GM23338 (cell line): ENCODE data around the gene ARF6. TPM values are rescaled to one million over a fixed set of nuclear protein-coding genes. Genes with fewer than 3 reads are reported as not detected.
A peak's percentile ranks its signal among the peaks of the same experiment; 100 is the strongest.

Source experiments
- ATAC-seq: fragments of 200-7000 bp; cut with Tn5 transposase; 3 replicates; pipeline ENCODE4 v1.9.1; 2020
- DNase-seq: peaks from one replicate; pipeline ENCODE4 v3.0.0-alpha.2; 2015; ENCODE audit warnings: low spot score
- H2AFZ ChIP-seq: fragments of 200-600 bp; sonication (generic); 2 replicates; pipeline ENCODE4 v1.8.0; 2016; ENCODE audit warnings: antibody characterized with exemption, mild to moderate bottlenecking, moderate library complexity
- H3F3A ChIP-seq: fragments of 200-600 bp; sonication (generic); replicated peaks from 2 replicates; pipeline ENCODE4 v1.8.0; 2017; ENCODE audit warnings: antibody characterized with exemption, mixed run types, low read depth
- H3K27ac ChIP-seq: fragments of 200-600 bp; sonication (generic); 2 replicates; pipeline ENCODE4 v1.6.1; 2016; ENCODE audit warnings: low read depth
- H3K27me3 ChIP-seq: fragments of 200-600 bp; sonication (generic); 2 replicates; pipeline ENCODE4 v1.8.0; 2016; ENCODE audit warnings: mild to moderate bottlenecking, mixed run types, moderate library complexity; ENCODE audit not compliant: insufficient read depth
- H3K36me3 ChIP-seq: fragments of 200-600 bp; sonication (generic); 2 replicates; pipeline ENCODE4 v1.8.0; 2016; ENCODE audit warnings: mild to moderate bottlenecking; ENCODE audit not compliant: insufficient read depth
- H3K4me1 ChIP-seq: fragments of 200-600 bp; sonication (generic); 2 replicates; pipeline ENCODE4 v1.8.0; 2016; ENCODE audit warnings: mild to moderate bottlenecking, moderate library complexity; ENCODE audit not compliant: insufficient read depth
- H3K4me2 ChIP-seq: fragments of 200-600 bp; sonication (generic); 2 replicates; pipeline ENCODE4 v1.7.1; 2017; ENCODE audit warnings: mixed run types
- H3K4me3 ChIP-seq: fragments of 200-600 bp; sonication (generic); 2 replicates; pipeline ENCODE4 v1.6.1; 2016; ENCODE audit warnings: mixed run types
- H3K79me2 ChIP-seq: fragments of 200-600 bp; sonication (generic); replicated peaks from 2 replicates; pipeline ENCODE4 v1.8.0; 2017; ENCODE audit warnings: mild to moderate bottlenecking; ENCODE audit not compliant: insufficient read depth
- H3K9me2 ChIP-seq: fragments of 200-600 bp; sonication (generic); 2 replicates; pipeline ENCODE4 v1.8.0; 2017; ENCODE audit not compliant: insufficient read depth
- H4K20me1 ChIP-seq: fragments of 200-600 bp; sonication (generic); replicated peaks from 2 replicates; pipeline ENCODE4 v1.8.0; 2017; ENCODE audit warnings: mild to moderate bottlenecking; ENCODE audit not compliant: insufficient read depth
- H3K27ac Mint-ChIP-seq: 2 replicates; pipeline ENCODE4 v1.8.0; 2020; ENCODE audit warnings: inconsistent platforms, mild to moderate bottlenecking, moderate library complexity, mixed read lengths
- H3K27me3 Mint-ChIP-seq: 3 replicates; pipeline ENCODE4 v1.8.0; 2022; ENCODE audit warnings: low read depth, mild to moderate bottlenecking, moderate library complexity, mixed read lengths, inconsistent platforms; ENCODE audit not compliant: insufficient read depth, poor library complexity
- H3K36me3 Mint-ChIP-seq: 3 replicates; pipeline ENCODE4 v1.8.0; 2021; ENCODE audit warnings: low read depth, mild to moderate bottlenecking, inconsistent platforms, moderate library complexity, mixed read lengths
- H3K4me1 Mint-ChIP-seq: 3 replicates; pipeline ENCODE4 v1.8.0; 2020; ENCODE audit warnings: mild to moderate bottlenecking, inconsistent platforms, mixed read lengths
- H3K4me3 Mint-ChIP-seq: 3 replicates; pipeline ENCODE4 v1.8.0; 2021; ENCODE audit warnings: moderate library complexity, mild to moderate bottlenecking, inconsistent platforms, mixed read lengths
- H3K9me3 Mint-ChIP-seq: 3 replicates; pipeline ENCODE4 v1.8.0; 2020; ENCODE audit warnings: moderate library complexity, mild to moderate bottlenecking, inconsistent platforms, mixed read lengths
- CREB1 ChIP-seq: fragments of 250-450 bp; sonication (Bioruptor Pico); IDR thresholded peaks from 2 replicates; pipeline ENCODE4 v1.5.0; 2020; ENCODE audit warnings: low read depth, mild to moderate bottlenecking, moderate library complexity
- CTCF ChIP-seq, 2 experiments: fragments of 200-600 bp in 1 of 2; sonication (generic) in 1 of 2; conservative IDR thresholded peaks; 2 replicates each; pipeline versions ENCODE4 v1.5.1 to v1.6.1; 2016 to 2017; ENCODE audit warnings: antibody characterized with exemption in 2 of 2, low read depth in 2 of 2, mild to moderate bottlenecking in 2 of 2, moderate library complexity in 1 of 2
- ETS1 ChIP-seq: IDR thresholded peaks from 2 replicates; pipeline ENCODE4 v1.6.1; 2016; ENCODE audit warnings: antibody characterized with exemption
- EZH2phosphoT487 ChIP-seq: fragments of 200-600 bp; sonication (generic); IDR thresholded peaks from one replicate; pipeline ENCODE4 v1.8.1; 2018; ENCODE audit warnings: antibody characterized with exemption; ENCODE audit not compliant: unreplicated experiment
- NANOG ChIP-seq: IDR thresholded peaks from 2 replicates; pipeline ENCODE4 v1.6.1; 2016; ENCODE audit warnings: antibody characterized with exemption, borderline replicate concordance
- POLR2AphosphoS5 ChIP-seq: IDR thresholded peaks from 2 replicates; pipeline ENCODE4 v1.6.1; 2016; ENCODE audit warnings: antibody characterized with exemption, low read depth
- REST ChIP-seq: IDR thresholded peaks from one replicate; pipeline ENCODE4 v1.6.1; 2018; ENCODE audit warnings: antibody characterized with exemption; ENCODE audit not compliant: unreplicated experiment
- STAT1 ChIP-seq: IDR thresholded peaks from one replicate; pipeline ENCODE4 v1.6.1; 2016; ENCODE audit warnings: antibody characterized with exemption; ENCODE audit not compliant: unreplicated experiment
- ZNF114 ChIP-seq: fragments of 250-450 bp; sonication (Bioruptor Pico); IDR thresholded peaks from 2 replicates; pipeline ENCODE4 v1.5.0; 2020; ENCODE audit warnings: mild to moderate bottlenecking, moderate library complexity
- ZNF331 ChIP-seq: fragments of 250-450 bp; sonication (Bioruptor Pico); IDR thresholded peaks from 2 replicates; pipeline ENCODE4 v1.5.0; 2020; ENCODE audit warnings: low read depth, mild to moderate bottlenecking, moderate library complexity
- polyA plus RNA-seq: library from polyadenylated mRNA; unstranded; fragments of >200 nt; fragmentation: Nextera tagmentation; extraction: Ambion mirVana; gene quantifications from 2 replicates; pipeline ENCODE4 v1.2.1, GENCODE V29; 2016
- total RNA-seq: library from RNA; depleted of rRNA; stranded (reverse); fragments of >200 nt; shearing (Covaris generic); gene quantifications from 2 replicates; pipeline ENCODE4 v1.2.3, GENCODE V29; 2014

The ARF6 gene
- total and polyA plus RNA-seq, 2 experiments from 2014 or later: 47.8 to 73.1 TPM

DNA sequence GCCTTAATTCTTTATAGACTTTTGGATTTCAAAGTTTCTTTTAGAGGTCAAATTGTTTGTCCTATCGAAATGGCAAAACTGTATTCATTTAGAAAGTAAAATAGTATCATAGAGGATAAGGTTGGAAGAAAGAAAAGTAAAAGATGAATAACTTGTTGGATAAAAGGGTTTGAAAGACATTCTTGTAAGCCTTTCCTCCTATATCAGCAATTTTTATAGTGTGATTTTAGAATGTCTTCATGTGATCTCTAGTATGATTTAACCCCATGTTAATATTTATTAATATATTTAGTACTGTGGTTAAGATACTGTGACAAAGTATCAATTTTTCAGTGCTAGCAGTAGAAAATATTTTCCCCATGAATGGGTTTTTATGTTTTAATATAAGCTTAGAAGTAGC is 4.5 kb downstream of the ARF6 start:
- H3K9me3 Mint-ChIP-seq: no peaks in the 10 kb centered on the region; the same call in 2 of the 3 replicates
- DNase-seq (no peak), ATAC-seq (no peak)
- H3K27me3 Mint-ChIP-seq: peaks cover 7% of the 10 kb centered on the region
- H3K27me3 ChIP-seq: no peaks in the 10 kb centered on the region
- H4K20me1 ChIP-seq: peaks cover 22% of the 10 kb centered on the region
- no peaks in the 10 kb centered on the region for H3K9me2 ChIP-seq
- H3K4me1 ChIP-seq: peaks cover 26% of the 10 kb centered on the region
- H3K4me1 Mint-ChIP-seq: peaks cover 27% of the 10 kb centered on the region
- H2AFZ ChIP-seq: no peak overlapping the region
- H3F3A ChIP-seq: no peaks in the 10 kb centered on the region
- H3K4me3 ChIP-seq: no peak overlapping the region
- TF ChIP-seq POLR2AphosphoS5: no peak
- no peak for TF ChIP-seq ETS1
- TF ChIP-seq CREB1 (CRISPR knock-in tag): no peak
- TF ChIP-seq ZNF331 (CRISPR knock-in tag): no peak
- no peak for TF ChIP-seq REST
- no peak for TF ChIP-seq ZNF114
- no peak for TF ChIP-seq NANOG
- peaks cover 4% of the 10 kb centered on the region; the same call in 1 of the 2 replicates for H3K36me3 ChIP-seq
- no peak overlapping the region for H3K4me2 ChIP-seq
- peaks cover 52% of the 10 kb centered on the region for H3K79me2 ChIP-seq
- H3K27ac ChIP-seq: no peak overlapping the region
- H3K36me3 Mint-ChIP-seq: peaks cover 33% of the 10 kb centered on the region
- H3K27ac Mint-ChIP-seq: no peak overlapping the region
- H3K4me3 Mint-ChIP-seq: peak overlapping the region; percentile 46; the same call in 1 of the 3 replicates

DNA sequence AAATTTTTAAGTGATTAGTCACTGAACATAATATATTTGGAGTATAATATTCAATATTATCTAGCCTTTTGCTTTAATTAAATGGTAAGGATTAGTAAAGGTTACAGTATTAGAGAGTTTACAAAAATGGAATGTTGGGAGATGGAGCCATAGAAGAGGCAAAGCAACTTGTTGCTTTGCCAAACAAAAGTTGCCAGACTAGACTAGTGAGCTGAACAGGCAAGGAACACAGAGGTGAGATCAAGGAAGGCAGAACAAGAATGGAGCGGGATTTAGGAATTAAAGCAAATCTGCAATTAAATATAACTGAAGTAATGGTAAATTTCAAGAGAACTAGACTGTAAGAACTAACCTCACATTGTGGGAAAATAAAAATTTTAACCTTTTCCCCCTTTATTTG is 5.1 kb downstream of the ARF6 start:
- no peaks in the 10 kb centered on the region for H3K9me2 ChIP-seq
- ATAC-seq (no peak), DNase-seq (no peak)
- no peak overlapping the region for H2AFZ ChIP-seq
- H3K9me3 Mint-ChIP-seq: no peaks in the 10 kb centered on the region
- TF ChIP-seq STAT1 (no peak), ZNF331 (CRISPR knock-in tag) (no peak), EZH2phosphoT487 (no peak), CTCF (conservative IDR thresholded peaks at IDR 0.05; ENCODE audit: low read depth in 2 of 2) (no peak), POLR2AphosphoS5 (no peak)
- H3K27ac Mint-ChIP-seq: peak overlapping the region; percentile 7; the same call in 1 of the 2 replicates
- H3K4me2 ChIP-seq: no peak overlapping the region
- no peaks in the 10 kb centered on the region for H3F3A ChIP-seq
- H3K4me3 ChIP-seq: no peak overlapping the region
- peaks cover 27% of the 10 kb centered on the region for H3K4me1 Mint-ChIP-seq
- peaks cover 26% of the 10 kb centered on the region for H3K4me1 ChIP-seq
- peaks cover 32% of the 10 kb centered on the region for H3K36me3 Mint-ChIP-seq
- H3K27me3 Mint-ChIP-seq: peaks cover 5% of the 10 kb centered on the region
- H3K79me2 ChIP-seq: peaks cover 52% of the 10 kb centered on the region
- no peak overlapping the region for H3K27ac ChIP-seq
- peaks cover 4% of the 10 kb centered on the region; the same call in 1 of the 2 replicates for H3K36me3 ChIP-seq
- H3K27me3 ChIP-seq: no peaks in the 10 kb centered on the region
- H4K20me1 ChIP-seq: peaks cover 22% of the 10 kb centered on the region
- H3K4me3 Mint-ChIP-seq: no peak overlapping the region
